H9 (cell line): ENCODE data around the gene APBB2. TPM values are rescaled to one million over a fixed set of nuclear protein-coding genes. Genes with fewer than 3 reads are reported as not detected.

ENCODE experiments used
- DNase-seq: peaks from one replicate; pipeline ENCODE4 v3.0.0-alpha.2; 2017
- H2AFZ ChIP-seq: one replicate; pipeline ENCODE4 v1.6.1; 2013; ENCODE audit warnings: mild to moderate bottlenecking, low read length, control low read depth, moderate library complexity
- H2AK5ac ChIP-seq: 2 replicates; pipeline ENCODE4 v1.6.1; 2013; ENCODE audit warnings: low read length, control low read depth, mixed read lengths; ENCODE audit not compliant: insufficient read length
- H2BK120ac ChIP-seq: one replicate; pipeline ENCODE4 v1.6.1; 2013; ENCODE audit warnings: low read depth, mild to moderate bottlenecking, low read length, control low read depth, inconsistent platforms; ENCODE audit not compliant: poor library complexity, severe bottlenecking
- H2BK12ac ChIP-seq: 2 replicates; pipeline ENCODE4 v1.6.1; 2013; ENCODE audit warnings: low read length, control low read depth, mixed read lengths, low read depth; ENCODE audit not compliant: insufficient read length
- H2BK15ac ChIP-seq: 2 replicates; pipeline ENCODE4 v1.6.1; 2013; ENCODE audit warnings: low read depth, low read length, control low read depth
- H2BK20ac ChIP-seq: one replicate; pipeline ENCODE4 v1.6.1; 2013; ENCODE audit warnings: low read depth, mild to moderate bottlenecking, low read length, control low read depth, inconsistent platforms; ENCODE audit not compliant: poor library complexity, severe bottlenecking
- H2BK5ac ChIP-seq: 2 replicates; pipeline ENCODE4 v1.6.1; 2013; ENCODE audit warnings: low read length, control low read depth, mixed read lengths; ENCODE audit not compliant: insufficient read length
- H3K14ac ChIP-seq: 2 replicates; pipeline ENCODE4 v1.6.1; 2013; ENCODE audit warnings: low read length, control low read depth; ENCODE audit not compliant: insufficient read depth
- H3K18ac ChIP-seq: 2 replicates; pipeline ENCODE4 v1.6.1; 2013; ENCODE audit warnings: low read depth, mild to moderate bottlenecking, mixed read lengths, low read length, control low read depth; ENCODE audit not compliant: insufficient read length
- H3K23ac ChIP-seq: 2 replicates; pipeline ENCODE4 v1.6.1; 2013; ENCODE audit warnings: low read length, control low read depth, mixed read lengths, low read depth; ENCODE audit not compliant: insufficient read length
- H3K23me2 ChIP-seq: 2 replicates; pipeline ENCODE4 v1.6.1; 2013; ENCODE audit warnings: low read depth, mild to moderate bottlenecking, mixed read lengths, low read length, control low read depth; ENCODE audit not compliant: insufficient read length, poor library complexity, severe bottlenecking
- H3K27ac ChIP-seq: 2 replicates; pipeline ENCODE4 v1.5.1; 2013; ENCODE audit warnings: low read length, control low read depth, mixed read lengths, low read depth; ENCODE audit not compliant: insufficient read length
- H3K27me3 ChIP-seq: 2 replicates; pipeline ENCODE4 v1.6.1; 2013; ENCODE audit warnings: low read length, control low read depth, inconsistent platforms; ENCODE audit not compliant: insufficient read depth
- H3K4ac ChIP-seq: 2 replicates; pipeline ENCODE4 v1.6.1; 2013; ENCODE audit warnings: low read depth, mild to moderate bottlenecking, control low read depth, inconsistent platforms, low read length, moderate library complexity
- H3K4me1 ChIP-seq: 2 replicates; pipeline ENCODE4 v1.6.1; 2013; ENCODE audit warnings: low read length, control low read depth, inconsistent platforms; ENCODE audit not compliant: insufficient read depth
- H3K4me2 ChIP-seq: 2 replicates; pipeline ENCODE4 v1.6.1; 2013; ENCODE audit warnings: low read length, control low read depth, mixed read lengths; ENCODE audit not compliant: insufficient read length, insufficient read depth
- H3K56ac ChIP-seq: 2 replicates; pipeline ENCODE4 v1.6.1; 2013; ENCODE audit warnings: low read depth, mild to moderate bottlenecking, mixed read lengths, low read length, control low read depth; ENCODE audit not compliant: insufficient read length
- H3K79me1 ChIP-seq: 2 replicates; pipeline ENCODE4 v1.6.1; 2013; ENCODE audit warnings: low read depth, mild to moderate bottlenecking, moderate library complexity, low read length, control low read depth, inconsistent platforms; ENCODE audit not compliant: insufficient read depth, poor library complexity, severe bottlenecking
- H3K79me2 ChIP-seq: 2 replicates; pipeline ENCODE4 v1.6.1; 2013; ENCODE audit warnings: low read length, control low read depth, inconsistent platforms; ENCODE audit not compliant: insufficient read depth
- H3K9ac ChIP-seq: 2 replicates; pipeline ENCODE4 v1.6.1; 2013; ENCODE audit warnings: low read length, control low read depth, mixed read lengths; ENCODE audit not compliant: insufficient read length; ENCODE audit errors: extremely low read depth
- H3K9me3 ChIP-seq: one replicate; pipeline ENCODE4 v1.6.1; 2013; ENCODE audit warnings: low read depth, low read length, inconsistent platforms; ENCODE audit not compliant: control insufficient read depth
- H3T11ph ChIP-seq: one replicate; pipeline ENCODE4 v1.6.1; 2013; ENCODE audit warnings: mild to moderate bottlenecking, low read length, control low read depth, inconsistent platforms
- H4K20me1 ChIP-seq: one replicate; pipeline ENCODE4 v1.6.1; 2013; ENCODE audit not compliant: control insufficient read depth, insufficient read length, insufficient read depth
- H4K5ac ChIP-seq: 2 replicates; pipeline ENCODE4 v1.6.1; 2013; ENCODE audit warnings: low read depth, mild to moderate bottlenecking, mixed read lengths, low read length, control low read depth; ENCODE audit not compliant: insufficient read length
- H4K8ac ChIP-seq: replicated peaks from 2 replicates; pipeline ENCODE4 v1.6.1; 2013; ENCODE audit warnings: low read length, control low read depth, mixed read lengths, low read depth; ENCODE audit not compliant: insufficient read length
- H4K91ac ChIP-seq: 2 replicates; pipeline ENCODE4 v1.6.1; 2013; ENCODE audit warnings: low read depth, mild to moderate bottlenecking, moderate library complexity, mixed read lengths, low read length, control low read depth; ENCODE audit not compliant: insufficient read length
- H3K27ac Mint-ChIP-seq, 3 experiments: 2 replicates in 2 of 3; 3 replicates in 1 of 3; pipeline ENCODE4 v1.8.0; 2020 to 2021; ENCODE audit warnings: mixed read lengths in 3 of 3, mild to moderate bottlenecking in 1 of 3, moderate library complexity in 1 of 3
- H3K27me3 Mint-ChIP-seq: 2 replicates; pipeline ENCODE4 v1.8.0; 2021; ENCODE audit warnings: low read depth, mild to moderate bottlenecking, moderate library complexity, mixed read lengths
- H3K36me3 Mint-ChIP-seq, 3 experiments: 2 replicates in 2 of 3; 3 replicates in 1 of 3; pipeline ENCODE4 v1.8.0; 2020 to 2021; ENCODE audit warnings: low read depth in 3 of 3, mixed read lengths in 3 of 3; ENCODE audit not compliant: insufficient read depth in 1 of 3
- H3K4me1 Mint-ChIP-seq, 2 experiments: 2 replicates each; pipeline ENCODE4 v1.8.0; 2020; ENCODE audit warnings: mixed read lengths in 2 of 2
- H3K4me3 Mint-ChIP-seq, 2 experiments: 2 replicates in 1 of 2; 3 replicates in 1 of 2; pipeline ENCODE4 v1.8.0; 2020 to 2021; ENCODE audit warnings: mild to moderate bottlenecking in 2 of 2, mixed read lengths in 2 of 2, moderate library complexity in 1 of 2
- H3K9me3 Mint-ChIP-seq, 2 experiments: 2 replicates in 1 of 2; 3 replicates in 1 of 2; pipeline ENCODE4 v1.8.0; 2020; ENCODE audit warnings: mild to moderate bottlenecking in 2 of 2, mixed read lengths in 2 of 2, moderate library complexity in 1 of 2
- WGBS: extraction: QIAGEN DNeasy Blood & Tissue Kit; methylation state at CpG from one replicate; pipeline ENCODE4 v1.1.7; 2013; ENCODE audit warnings: missing lambda C conversion rate, low lambda C conversion rate, mixed read lengths; ENCODE audit not compliant: insufficient read length; ENCODE audit errors: extremely low coverage; 5-methylcytosine and 5-hydroxymethylcytosine counted together
- total RNA-seq: library from RNA; stranded (reverse); gene quantifications from 2 replicates; pipeline ENCODE4 v1.2.1, GENCODE V29; 2021
- TF ChIP-seq, protein P1 (sequence below): fragments of 200-600 bp; sonication (generic); conservative IDR thresholded peaks from 3 replicates; pipeline ENCODE4 v1.8.0; 2021; ENCODE audit warnings: antibody characterized with exemption, mild to moderate bottlenecking

Gene APBB2
- total RNA-seq, 1 experiment from 2014 or later, result 39.6 TPM

DNA sequence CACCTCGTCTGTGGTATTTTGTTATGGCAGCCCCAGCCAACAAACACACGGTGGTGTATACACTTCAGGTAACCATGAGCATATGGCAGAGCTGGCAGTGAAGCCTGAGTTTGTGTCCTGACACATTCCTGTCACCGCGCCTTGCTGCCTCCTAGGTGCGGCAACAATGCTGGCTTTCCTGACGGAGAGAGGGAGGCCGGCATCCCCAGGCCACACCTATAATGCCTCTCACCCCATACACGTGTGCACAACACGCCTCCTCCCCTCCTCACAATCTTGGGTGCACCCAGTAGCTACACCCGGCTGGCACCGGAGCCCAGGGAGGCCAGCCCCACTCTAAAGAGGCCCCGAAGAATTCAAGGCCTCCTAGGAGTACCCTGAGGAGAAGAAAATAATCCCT, 306.0 kb downstream of the APBB2 start:
- H3K4me1 Mint-ChIP-seq, result peaks cover 5 to 11% of the 10 kb centered on the region in 2 experiments
- H2AK5ac ChIP-seq, result no peak overlapping the region
- no peaks in the 10 kb centered on the region for H4K20me1 ChIP-seq
- H3K23ac ChIP-seq, result no peak overlapping the region
- no peak overlapping the region for H3K27ac ChIP-seq
- WGBS, result no CpG with 5 or more reads among the region's 12 CpGs
- H2BK5ac ChIP-seq, result no peak overlapping the region
- no peak overlapping the region for H3K9ac ChIP-seq
- no peaks in the 10 kb centered on the region for H3K27me3 Mint-ChIP-seq
- no peak overlapping the region for H3T11ph ChIP-seq
- H3K18ac ChIP-seq, result no peak overlapping the region
- H2BK12ac ChIP-seq, result no peak overlapping the region
- no peak overlapping the region for H4K8ac ChIP-seq
- H3K4me2 ChIP-seq, result no peak overlapping the region
- no peak overlapping the region for H2BK120ac ChIP-seq
- peak overlapping the region in 1 of 3 experiments; percentile 76; a peak in 2 of 7 replicates for H3K27ac Mint-ChIP-seq
- no peaks in the 10 kb centered on the region for H3K9me3 Mint-ChIP-seq
- no peak overlapping the region for H3K56ac ChIP-seq
- H4K5ac ChIP-seq, result no peak overlapping the region
- H4K91ac ChIP-seq, result no peak overlapping the region
- H3K9me3 ChIP-seq, result no peaks in the 10 kb centered on the region
- TF ChIP-seq, protein P1, sequence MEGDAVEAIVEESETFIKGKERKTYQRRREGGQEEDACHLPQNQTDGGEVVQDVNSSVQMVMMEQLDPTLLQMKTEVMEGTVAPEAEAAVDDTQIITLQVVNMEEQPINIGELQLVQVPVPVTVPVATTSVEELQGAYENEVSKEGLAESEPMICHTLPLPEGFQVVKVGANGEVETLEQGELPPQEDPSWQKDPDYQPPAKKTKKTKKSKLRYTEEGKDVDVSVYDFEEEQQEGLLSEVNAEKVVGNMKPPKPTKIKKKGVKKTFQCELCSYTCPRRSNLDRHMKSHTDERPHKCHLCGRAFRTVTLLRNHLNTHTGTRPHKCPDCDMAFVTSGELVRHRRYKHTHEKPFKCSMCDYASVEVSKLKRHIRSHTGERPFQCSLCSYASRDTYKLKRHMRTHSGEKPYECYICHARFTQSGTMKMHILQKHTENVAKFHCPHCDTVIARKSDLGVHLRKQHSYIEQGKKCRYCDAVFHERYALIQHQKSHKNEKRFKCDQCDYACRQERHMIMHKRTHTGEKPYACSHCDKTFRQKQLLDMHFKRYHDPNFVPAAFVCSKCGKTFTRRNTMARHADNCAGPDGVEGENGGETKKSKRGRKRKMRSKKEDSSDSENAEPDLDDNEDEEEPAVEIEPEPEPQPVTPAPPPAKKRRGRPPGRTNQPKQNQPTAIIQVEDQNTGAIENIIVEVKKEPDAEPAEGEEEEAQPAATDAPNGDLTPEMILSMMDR, result no peak
- H3K36me3 Mint-ChIP-seq, result no peaks in the 10 kb centered on the region; a peak in 1 of 7 replicates
- H3K4ac ChIP-seq, result no peak overlapping the region
- no peaks in the 10 kb centered on the region for H3K79me2 ChIP-seq
- DNase-seq, result peak; percentile 76
- no peaks in the 10 kb centered on the region for H3K79me1 ChIP-seq
- no peaks in the 10 kb centered on the region for H3K23me2 ChIP-seq
- no peak overlapping the region for H3K4me3 Mint-ChIP-seq
- H2BK15ac ChIP-seq, result no peak overlapping the region
- H3K14ac ChIP-seq, result no peak overlapping the region
- H3K4me1 ChIP-seq, result no peaks in the 10 kb centered on the region; the same call in 1 of the 2 replicates
- H2BK20ac ChIP-seq, result no peak overlapping the region
- H2AFZ ChIP-seq, result no peak overlapping the region
- H3K27me3 ChIP-seq, result no peaks in the 10 kb centered on the region
